OCI-M2 (cell line): ENCODE measurements around the gene ZNF579.

Experiments
- DNase-seq: peaks from one replicate; lab custom pipeline; 2025; ENCODE audit not compliant: unreplicated experiment; lab: John Stamatoyannopoulos, UW

The ZNF579 gene, protein sequence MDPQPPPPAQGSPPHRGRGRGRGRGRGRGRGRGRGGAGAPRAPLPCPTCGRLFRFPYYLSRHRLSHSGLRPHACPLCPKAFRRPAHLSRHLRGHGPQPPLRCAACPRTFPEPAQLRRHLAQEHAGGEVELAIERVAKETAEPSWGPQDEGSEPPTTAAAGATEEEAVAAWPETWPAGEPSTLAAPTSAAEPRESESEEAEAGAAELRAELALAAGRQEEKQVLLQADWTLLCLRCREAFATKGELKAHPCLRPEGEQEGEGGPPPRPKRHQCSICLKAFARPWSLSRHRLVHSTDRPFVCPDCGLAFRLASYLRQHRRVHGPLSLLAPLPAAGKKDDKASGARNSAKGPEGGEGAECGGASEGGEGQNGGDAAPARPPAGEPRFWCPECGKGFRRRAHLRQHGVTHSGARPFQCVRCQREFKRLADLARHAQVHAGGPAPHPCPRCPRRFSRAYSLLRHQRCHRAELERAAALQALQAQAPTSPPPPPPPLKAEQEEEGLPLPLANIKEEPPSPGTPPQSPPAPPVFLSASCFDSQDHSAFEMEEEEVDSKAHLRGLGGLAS

DNA sequence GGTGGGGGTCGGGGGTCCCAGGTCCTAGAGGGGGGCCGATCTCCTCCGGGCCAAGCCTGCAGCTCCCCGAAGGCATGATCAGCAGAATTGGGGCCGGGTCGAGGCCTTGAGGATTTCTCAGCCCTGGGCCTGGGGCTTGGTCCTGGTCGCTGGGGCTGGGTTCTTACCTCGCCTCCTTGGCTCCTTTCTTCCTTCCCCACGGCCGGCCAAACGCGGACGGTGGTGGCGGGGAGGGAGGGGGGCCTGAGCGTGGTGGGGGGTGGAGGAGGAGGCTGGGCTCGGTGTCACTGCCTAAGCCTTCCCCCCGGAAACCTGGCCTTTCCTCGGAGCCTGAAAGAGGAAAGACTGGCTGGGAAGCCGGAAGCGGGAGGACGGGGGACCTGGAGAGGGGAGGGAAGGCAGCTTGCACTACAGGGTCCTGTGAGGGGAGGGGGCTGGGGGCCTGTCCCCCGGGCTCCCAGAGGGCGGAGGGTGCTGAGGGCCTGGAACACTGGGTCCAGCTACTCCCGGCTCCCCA, at the start of gene ZNF579:
Gene ZNF579, minus strand, starts transcription at position 221 of the 517 bp plus-strand sequence. CDS start 1,209 bp downstream, outside the sequence.
- DNase-seq = peak; percentile 65

DNA sequence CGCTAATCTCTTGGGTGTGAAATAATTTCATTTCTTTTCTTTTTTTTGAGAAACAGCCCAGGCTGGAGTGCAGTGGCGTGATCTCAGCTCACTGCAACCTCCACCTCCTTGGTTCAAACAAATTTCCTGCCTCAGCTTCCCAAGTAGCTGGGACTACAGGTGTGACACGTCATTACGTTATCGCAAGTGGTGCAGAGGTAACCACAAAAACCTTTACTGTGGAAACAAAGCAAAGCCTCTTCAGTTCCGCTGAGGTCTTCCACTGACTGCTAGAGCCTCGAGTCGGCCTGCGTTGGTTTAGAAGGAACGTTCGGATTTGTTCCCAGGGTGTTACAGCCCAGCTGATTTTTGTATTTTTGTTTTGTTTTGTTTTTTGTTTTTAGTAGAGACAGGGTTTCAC, 45.7 kb upstream of the ZNF579 start:
- DNase-seq = no peak

DNA sequence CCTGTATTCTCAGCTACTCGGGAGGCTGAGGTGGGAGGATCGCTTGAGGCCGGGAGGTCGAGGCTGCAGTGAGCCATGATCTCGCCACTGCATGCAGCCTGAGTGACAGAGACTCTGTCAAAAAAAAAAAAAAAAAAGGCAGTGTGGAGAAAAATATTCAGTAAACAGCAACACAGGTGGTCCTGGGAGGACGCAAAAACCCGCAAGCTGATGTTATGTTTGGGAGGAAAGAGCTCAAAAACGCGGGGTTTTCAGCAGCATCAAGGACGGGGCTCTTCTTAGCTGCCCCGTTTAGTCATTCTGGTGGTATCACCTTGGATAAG, 44.3 kb upstream of the ZNF579 start:
- no peak for DNase-seq

DNA sequence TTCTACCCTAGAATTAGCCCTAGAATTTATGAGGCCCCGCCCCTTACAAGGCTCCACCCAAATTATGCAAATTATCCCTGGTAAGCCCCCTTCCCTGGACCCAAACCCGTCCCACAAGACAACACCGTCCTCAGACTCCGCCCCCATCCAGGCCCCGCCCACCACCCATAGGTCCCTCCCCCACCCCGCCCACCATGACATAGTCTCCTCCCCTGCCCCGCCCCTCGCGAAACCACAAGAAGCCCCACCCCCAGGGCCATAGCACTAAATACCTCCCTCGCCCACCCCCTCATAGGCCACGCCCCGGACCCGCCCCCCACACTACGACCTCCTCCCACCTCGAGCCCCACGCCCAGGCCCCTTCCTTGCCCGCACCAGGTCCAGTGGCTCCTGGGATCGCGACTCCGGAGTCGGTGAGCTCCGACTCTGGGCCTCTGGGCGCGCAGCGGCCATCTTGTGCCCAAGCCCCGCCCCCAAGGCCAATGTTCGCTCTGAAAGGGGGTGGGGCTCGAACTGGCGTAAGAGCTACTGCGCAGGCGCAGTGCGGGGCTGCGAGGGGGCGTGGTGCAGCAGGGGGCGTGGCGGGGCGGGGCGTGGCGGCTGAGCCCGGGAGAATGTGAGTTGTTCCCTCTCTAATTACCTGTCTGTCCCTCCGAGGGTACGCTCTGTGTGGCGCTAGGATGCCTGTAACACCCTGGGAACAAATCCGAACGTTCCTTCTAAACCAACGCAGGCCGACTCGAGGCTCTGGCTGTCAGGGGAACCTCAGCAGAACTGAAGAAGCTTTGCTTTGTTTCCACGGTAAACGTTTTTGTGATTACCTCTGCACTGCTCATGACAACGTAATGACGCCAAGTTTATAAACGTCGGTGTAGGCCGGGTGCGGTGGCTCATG, 43.7 kb upstream of the ZNF579 start, which contains the start of gene ZNF784:
Gene ZNF784, minus strand, starts transcription at position 458 of the 895 bp plus-strand sequence. Its CDS starts 5 bp downstream, at position 453.
- peak; percentile 87 for DNase-seq

DNA sequence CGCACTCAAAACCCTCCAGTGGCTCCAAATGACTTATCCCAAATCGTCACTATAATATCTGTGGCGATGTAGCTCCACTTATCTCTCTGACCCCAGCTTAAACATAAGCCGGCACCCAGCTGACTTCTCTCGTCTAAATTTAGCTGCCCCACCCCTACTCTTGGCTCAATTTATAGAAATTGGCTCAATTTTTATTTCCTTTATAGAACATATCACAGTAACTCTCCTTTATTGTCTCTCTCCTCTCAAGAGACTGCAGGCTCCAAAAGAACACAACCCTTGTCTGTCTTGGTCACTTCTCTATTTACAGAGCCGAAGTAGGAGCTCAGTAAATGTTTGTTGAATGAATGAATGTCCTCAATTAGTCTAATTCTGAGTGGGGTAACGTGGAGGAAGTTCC, 42.9 kb upstream of the ZNF579 start:
- no peak for DNase-seq

DNA sequence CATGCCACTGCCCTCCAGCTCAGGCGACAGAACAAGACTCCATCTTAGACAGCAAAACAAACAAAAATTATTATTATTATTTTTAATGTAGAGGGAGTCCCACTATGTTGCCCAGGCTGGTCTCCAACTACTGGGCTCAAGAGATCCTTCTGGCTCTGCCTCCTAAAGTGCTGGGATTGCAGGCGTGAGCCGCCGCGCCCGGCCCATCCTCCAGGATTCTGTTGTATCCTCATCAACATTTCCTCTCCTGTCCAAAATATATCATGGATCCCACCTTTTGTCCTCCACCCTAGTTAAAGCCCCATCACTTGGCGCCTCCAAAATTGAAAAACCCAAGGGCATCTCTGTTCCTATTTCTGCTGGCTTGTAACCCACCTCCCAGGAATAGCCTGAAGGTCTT, 42.5 kb upstream of the ZNF579 start:
- DNase-seq = no peak

DNA sequence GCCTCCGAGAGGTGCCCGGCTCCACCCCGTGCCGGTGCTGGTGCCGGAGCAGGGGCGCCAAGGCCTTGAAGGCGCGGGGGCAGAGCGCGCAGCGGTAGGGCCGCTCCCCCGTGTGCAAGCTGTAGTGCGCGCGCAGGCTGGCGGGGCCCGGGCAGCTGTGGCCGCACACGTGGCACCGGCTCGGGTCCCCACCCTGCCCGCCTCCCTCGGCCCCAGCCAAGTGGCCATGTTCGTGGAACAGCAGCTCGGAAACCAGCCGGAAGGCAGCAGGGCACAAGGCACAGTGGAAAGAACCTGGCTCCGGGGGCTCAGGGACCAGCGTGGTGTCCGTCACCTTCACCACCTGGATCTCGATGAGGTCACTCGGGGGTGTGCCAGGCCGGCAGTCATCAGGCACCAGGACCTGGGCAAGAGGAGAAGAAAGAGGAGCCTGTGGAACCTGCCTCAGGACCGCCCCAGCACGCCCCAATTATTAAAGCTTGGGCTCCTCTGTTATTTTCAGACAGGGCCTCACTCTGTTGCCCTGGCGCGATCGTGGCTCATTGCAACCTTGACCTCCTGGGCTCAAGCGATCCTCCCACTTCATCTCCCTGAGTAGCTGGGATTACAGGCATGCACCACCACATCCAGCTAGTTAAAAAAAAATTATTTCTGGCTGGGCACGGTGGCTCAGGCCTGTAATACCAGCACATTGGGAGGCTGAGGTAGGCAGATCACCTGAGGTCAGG, 41.8 kb upstream of the ZNF579 start:
- no peak for DNase-seq

DNA sequence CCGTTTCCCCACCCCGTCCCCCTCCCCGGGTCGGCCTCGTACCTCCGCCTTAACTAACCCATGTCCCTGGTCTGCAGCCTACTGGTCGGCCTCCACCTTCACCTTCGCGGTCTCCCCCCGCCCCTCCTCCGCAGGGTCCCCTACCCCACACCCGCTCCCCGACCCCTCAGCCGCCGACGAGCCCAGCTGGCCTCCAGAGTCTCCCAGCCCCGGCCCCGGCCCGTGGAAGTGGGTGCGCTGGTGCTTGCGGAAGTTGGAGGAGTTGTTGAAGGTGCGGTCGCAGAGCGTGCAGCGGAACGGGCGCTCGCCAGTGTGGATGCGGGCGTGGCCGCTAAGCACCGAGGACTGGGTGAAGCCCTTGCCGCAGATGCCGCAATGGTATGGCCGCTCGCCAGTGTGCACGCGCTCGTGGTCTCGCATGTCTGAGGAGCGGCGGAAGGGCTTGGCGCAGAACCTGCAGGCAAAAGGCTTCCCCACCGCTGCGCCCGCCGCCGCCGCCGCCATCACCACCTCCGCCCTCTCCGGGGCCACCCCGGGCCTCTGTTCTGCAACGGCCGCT, 41.1 kb upstream of the ZNF579 start:
- no peak for DNase-seq

DNA sequence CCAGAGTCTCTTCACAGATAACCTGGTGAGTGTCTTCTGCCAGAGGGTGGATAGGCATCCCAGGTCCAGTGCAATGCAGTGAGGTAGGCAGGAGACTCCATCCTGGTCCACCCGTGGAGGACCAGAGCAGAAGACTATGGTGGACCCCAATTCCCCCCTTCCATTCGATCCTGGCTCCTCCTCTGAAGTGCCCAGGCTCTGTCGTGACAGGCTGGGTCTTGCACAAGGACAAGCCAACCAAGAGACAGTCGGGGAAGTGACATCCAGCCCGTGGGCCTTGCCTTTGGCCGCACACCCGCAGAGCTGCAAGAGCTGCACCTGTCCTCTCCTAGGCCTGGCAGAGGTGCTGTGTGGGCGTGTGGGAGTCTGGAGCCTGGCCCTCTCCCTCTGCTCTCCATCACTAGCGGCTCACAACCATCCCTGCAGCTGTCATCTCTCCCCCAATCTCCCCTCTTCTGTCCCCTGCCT, 40.6 kb upstream of the ZNF579 start:
- DNase-seq = no peak

DNA sequence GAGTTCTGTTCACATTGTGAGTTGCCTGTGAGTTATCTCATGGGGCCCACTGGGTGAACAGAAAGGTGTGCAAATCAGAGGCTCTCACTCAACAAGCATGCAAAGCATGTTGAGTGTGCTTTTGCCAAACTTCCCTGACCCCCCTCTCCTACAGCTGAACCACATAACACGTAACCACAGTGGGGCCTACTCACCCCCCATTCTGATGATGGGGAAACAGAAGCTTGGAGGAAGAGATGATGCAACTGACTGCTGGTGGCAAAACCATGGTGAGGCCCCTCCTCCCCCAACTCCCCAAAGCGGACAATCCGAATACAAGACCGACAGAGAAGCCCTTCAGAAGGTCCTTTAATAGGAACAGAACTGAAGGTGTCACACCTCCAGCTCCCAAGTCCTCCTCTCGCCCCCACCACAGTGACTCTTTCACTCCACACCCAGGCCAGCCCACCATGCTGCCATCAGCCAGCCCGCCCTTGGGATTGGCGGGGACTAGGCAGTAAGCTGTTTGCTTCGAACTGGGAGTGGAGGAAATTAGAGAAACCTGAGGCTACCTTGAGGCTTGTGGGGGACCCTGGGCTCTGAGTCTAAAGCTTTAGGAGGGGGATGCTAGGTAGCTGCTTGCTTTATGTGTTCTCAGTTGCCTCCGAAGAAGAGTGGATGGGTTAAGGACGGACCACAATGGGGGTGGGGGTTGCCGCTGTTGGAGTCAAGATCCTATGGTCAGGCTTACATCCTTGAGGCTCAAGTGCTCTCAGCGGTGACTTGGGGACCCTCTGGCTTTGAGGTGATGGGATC, 40.0 kb upstream of the ZNF579 start:
- no peak for DNase-seq

DNA sequence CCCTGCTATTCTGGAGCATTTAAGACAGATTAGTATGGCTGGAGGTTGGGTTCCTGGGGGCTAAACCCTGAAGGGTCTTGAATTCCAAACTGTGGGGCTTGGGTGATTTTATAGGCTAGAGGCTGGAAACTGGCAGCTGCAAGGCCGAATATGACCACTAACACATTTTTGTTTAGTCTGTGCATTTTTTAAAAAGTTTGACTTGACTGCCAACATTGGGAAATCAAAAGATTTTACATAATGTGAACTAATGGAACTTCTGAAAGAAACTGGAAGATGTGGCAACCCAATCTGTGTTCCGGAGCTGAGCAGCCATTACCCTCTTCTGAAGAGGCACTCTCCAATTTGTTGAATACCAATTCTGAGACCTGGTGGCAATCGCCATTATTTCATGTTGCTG, 38.6 kb upstream of the ZNF579 start:
- no peak for DNase-seq

DNA sequence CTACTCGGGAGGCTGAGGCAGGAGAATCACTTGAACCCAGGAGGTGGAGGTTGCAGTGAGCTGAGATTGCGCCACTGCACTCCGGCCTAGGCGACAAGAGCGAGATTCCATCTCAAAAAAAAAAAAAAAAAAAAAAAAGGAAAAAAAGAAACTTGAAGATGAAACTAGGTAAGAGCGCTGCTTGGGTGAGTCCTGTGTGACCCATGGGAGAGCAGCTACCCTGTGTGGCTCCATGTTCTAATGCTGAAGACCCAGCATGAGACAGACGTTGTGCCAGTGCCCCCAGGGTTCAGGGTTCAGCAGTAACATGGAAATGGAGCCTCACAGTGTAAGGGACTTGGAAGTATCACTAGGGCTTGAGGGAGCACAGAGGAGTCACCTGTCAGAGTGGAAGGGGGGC, 37.8 kb upstream of the ZNF579 start:
- no peak for DNase-seq

DNA sequence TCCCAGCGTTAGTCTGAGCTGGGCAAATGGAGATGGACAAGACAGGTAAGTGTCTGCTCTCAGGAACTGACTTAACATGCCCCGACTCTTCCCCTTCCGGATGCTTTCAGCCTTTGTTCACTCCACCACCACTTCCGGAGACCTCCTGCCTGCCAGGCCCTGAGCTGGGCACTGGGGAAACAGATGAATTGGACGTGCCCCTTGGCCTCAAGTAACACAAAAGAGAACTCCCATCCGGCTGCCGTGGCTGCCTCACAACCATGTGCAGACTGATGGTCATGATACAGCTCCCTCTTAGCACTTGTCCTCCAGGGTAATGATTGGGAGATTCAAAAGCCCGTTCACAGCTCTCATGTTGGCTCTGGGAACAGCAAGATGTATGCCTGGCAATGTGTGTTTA, 36.8 kb upstream of the ZNF579 start:
- no peak for DNase-seq

DNA sequence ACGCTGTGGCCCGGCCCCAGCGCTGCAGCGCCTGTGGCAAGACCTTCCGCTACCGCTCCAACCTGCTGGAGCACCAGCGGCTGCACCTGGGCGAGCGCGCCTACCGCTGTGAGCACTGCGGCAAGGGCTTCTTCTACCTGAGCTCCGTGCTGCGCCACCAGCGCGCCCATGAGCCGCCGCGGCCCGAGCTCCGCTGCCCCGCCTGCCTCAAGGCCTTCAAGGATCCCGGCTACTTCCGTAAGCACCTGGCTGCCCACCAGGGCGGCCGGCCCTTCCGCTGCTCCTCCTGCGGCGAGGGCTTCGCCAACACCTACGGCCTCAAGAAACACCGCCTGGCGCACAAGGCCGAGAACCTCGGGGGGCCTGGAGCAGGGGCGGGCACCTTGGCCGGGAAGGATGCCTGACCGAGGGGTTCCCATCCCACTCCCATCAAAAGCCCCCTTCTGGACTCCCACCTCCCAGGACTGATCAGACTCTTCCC, 35.8 kb upstream of the ZNF579 start:
- DNase-seq = no peak

DNA sequence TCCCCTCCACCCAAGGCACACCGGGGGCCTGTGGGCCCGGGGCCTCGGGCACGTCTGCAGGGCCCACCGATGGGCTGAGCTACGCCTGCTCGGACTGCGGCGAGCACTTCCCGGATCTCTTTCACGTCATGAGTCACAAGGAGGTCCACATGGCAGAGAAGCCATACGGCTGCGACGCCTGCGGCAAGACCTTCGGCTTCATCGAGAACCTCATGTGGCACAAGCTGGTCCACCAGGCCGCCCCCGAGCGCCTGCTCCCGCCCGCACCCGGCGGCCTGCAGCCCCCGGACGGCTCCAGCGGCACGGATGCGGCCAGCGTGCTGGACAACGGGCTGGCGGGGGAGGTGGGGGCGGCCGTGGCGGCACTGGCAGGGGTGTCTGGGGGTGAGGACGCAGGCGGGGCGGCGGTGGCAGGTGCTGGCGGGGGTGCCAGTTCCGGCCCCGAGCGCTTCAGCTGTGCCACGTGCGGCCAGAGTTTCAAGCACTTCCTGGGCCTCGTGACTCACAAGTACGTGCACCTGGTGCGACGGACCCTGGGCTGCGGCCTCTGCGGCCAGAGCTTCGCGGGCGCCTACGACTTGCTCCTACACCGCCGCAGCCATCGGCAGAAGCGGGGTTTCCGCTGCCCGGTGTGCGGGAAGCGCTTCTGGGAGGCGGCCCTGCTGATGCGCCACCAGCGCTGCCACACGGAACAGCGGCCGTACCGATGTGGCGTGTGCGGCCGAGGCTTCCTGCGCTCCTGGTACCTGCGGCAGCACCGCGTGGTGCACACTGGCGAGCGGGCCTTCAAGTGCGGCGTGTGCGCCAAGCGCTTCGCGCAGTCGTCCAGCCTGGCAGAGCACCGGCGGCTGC, 35.1 kb upstream of the ZNF579 start:
- no peak for DNase-seq

DNA sequence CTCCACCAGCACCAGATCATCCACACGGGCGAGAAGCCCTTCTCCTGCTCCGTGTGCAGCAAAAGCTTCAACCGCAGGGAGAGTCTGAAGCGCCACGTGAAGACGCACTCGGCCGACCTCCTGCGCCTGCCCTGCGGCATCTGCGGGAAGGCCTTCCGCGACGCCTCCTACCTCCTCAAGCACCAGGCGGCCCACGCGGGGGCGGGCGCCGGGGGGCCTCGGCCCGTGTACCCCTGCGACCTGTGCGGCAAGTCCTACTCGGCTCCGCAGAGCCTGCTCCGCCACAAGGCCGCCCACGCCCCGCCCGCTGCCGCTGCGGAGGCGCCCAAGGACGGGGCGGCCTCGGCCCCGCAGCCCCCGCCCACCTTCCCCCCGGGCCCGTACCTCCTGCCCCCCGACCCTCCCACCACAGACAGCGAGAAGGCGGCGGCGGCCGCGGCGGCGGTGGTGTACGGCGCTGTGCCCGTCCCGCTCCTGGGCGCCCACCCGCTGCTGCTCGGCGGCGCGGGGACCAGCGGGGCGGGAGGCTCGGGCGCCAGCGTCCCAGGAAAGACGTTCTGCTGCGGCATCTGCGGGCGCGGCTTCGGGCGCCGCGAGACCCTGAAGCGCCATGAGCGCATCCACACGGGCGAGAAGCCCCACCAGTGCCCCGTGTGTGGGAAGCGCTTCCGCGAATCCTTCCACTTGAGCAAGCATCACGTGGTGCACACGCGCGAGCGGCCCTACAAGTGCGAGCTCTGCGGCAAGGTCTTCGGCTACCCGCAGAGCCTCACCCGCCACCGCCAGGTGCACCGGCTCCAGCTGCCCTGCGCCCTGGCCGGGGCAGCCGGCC, 34.3 kb upstream of the ZNF579 start:
- no peak for DNase-seq

DNA sequence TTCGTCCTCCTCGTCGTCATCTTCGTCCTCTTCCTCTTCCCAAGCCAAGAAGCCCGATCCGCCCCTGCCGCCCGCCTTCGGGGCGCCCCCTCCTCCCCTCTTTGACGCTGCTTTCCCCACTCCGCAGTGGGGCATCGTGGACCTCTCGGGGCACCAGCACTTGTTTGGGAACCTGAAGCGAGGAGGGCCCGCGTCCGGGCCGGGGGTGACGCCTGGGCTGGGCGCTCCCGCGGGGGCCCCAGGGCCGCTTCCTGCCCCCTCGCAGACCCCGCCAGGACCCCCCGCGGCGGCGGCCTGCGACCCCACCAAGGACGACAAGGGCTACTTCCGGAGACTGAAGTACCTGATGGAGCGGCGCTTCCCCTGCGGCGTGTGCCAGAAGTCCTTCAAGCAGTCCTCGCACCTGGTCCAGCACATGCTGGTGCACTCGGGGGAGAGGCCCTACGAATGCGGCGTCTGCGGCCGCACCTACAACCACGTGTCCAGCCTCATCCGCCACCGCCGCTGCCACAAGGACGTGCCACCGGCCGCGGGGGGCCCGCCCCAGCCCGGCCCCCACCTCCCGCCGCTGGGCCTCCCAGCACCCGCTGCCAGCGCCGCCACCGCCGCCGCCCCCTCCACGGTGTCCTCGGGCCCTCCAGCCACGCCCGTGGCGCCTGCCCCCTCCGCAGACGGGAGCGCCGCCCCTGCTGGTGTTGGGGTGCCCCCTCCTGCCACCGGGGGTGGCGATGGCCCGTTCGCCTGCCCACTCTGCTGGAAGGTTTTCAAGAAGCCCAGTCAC, 33.5 kb upstream of the ZNF579 start:
- DNase-seq = no peak
